Mesenchymal stem cell (in vitro differentiated cells and primary cell): Measurements from ENCODE around the gene TNKS1BP1.
"Not testable (repeated sequence)": the region's sequence is repeated elsewhere in the genome, so short reads cannot be mapped to it uniquely, and the experiment has no call there.

Experiments used
- DNase-seq: peaks from one replicate; pipeline ENCODE4 v3.0.0-alpha.2; 2013
- H2AFZ ChIP-seq: one replicate; pipeline ENCODE4 v1.6.1; 2013; ENCODE audit warnings: low read depth, mild to moderate bottlenecking, control low read depth, inconsistent platforms, low read length, moderate library complexity
- H2AK5ac ChIP-seq: 2 replicates; pipeline ENCODE4 v1.6.1; 2013; ENCODE audit warnings: low read length, moderate library complexity, mild to moderate bottlenecking, inconsistent platforms; ENCODE audit not compliant: severe bottlenecking
- H2BK120ac ChIP-seq: one replicate; pipeline ENCODE4 v1.6.1; 2013; ENCODE audit warnings: low read depth, mild to moderate bottlenecking, inconsistent platforms, low read length, moderate library complexity
- H2BK12ac ChIP-seq, 2 experiments: one replicate each; pipeline ENCODE4 v1.6.1; 2013; ENCODE audit warnings: inconsistent platforms in 2 of 2, low read length in 2 of 2, mild to moderate bottlenecking in 2 of 2, moderate library complexity in 2 of 2, control low read depth in 1 of 2
- H2BK15ac ChIP-seq: one replicate; pipeline ENCODE4 v1.6.1; 2013; ENCODE audit warnings: mild to moderate bottlenecking, low read depth, inconsistent platforms; ENCODE audit not compliant: poor library complexity, severe bottlenecking
- H2BK5ac ChIP-seq: 2 replicates; pipeline ENCODE4 v1.6.1; 2013; ENCODE audit warnings: low read depth, mild to moderate bottlenecking, low read length, control low read depth, inconsistent platforms; ENCODE audit not compliant: poor library complexity, severe bottlenecking
- H3K14ac ChIP-seq, 2 experiments: one replicate each; pipeline ENCODE4 v1.6.1; 2013; ENCODE audit warnings: inconsistent platforms in 2 of 2, low read length in 2 of 2, control low read depth in 1 of 2, mild to moderate bottlenecking in 1 of 2, moderate library complexity in 1 of 2
- H3K18ac ChIP-seq, 2 experiments: one replicate each; pipeline ENCODE4 v1.6.1; 2013; ENCODE audit warnings: inconsistent platforms in 2 of 2, low read length in 2 of 2, control low read depth in 1 of 2, low read depth in 1 of 2, mild to moderate bottlenecking in 1 of 2
- H3K23ac ChIP-seq, 2 experiments: one replicate each; pipeline ENCODE4 v1.6.1; 2013; ENCODE audit warnings: inconsistent platforms in 2 of 2, low read length in 2 of 2, mild to moderate bottlenecking in 2 of 2, moderate library complexity in 2 of 2, control low read depth in 1 of 2
- H3K27ac ChIP-seq: 2 replicates; pipeline ENCODE4 v1.5.1; 2013; ENCODE audit warnings: mild to moderate bottlenecking, moderate library complexity, low read length, control low read depth, inconsistent platforms; ENCODE audit not compliant: poor library complexity, severe bottlenecking
- H3K27me3 ChIP-seq, 2 experiments: 2 replicates each; pipeline versions ENCODE4 v1.6.1 to v1.7.0; 2013; ENCODE audit warnings: low read length in 2 of 2, mild to moderate bottlenecking in 2 of 2, moderate library complexity in 2 of 2, control low read depth in 1 of 2, inconsistent platforms in 1 of 2; ENCODE audit not compliant: control insufficient read depth in 1 of 2, insufficient read depth in 1 of 2
- H3K36me3 ChIP-seq, 2 experiments: 2 replicates each; pipeline versions ENCODE4 v1.6.1 to v1.7.0; 2013; ENCODE audit warnings: low read length in 2 of 2, control low read depth in 1 of 2, inconsistent platforms in 1 of 2, low read depth in 1 of 2, mild to moderate bottlenecking in 1 of 2; ENCODE audit not compliant: insufficient read depth in 2 of 2, control insufficient read depth in 1 of 2
- H3K4ac ChIP-seq, 2 experiments: one replicate each; pipeline ENCODE4 v1.6.1; 2013; ENCODE audit warnings: inconsistent platforms in 2 of 2, low read length in 2 of 2, mild to moderate bottlenecking in 2 of 2, moderate library complexity in 2 of 2, control low read depth in 1 of 2, low read depth in 1 of 2
- H3K4me1 ChIP-seq: 2 replicates; pipeline ENCODE4 v1.6.1; 2013; ENCODE audit warnings: low read depth, low read length, control low read depth; ENCODE audit not compliant: control insufficient read depth, insufficient read depth
- H3K4me2 ChIP-seq: 2 replicates; pipeline ENCODE4 v1.6.1; 2013; ENCODE audit warnings: low read length, mild to moderate bottlenecking, inconsistent platforms; ENCODE audit not compliant: poor library complexity, severe bottlenecking
- H3K4me3 ChIP-seq, 2 experiments: 2 replicates each; pipeline versions ENCODE4 v1.5.1 to v1.7.0; 2013; ENCODE audit warnings: low read length in 2 of 2, mild to moderate bottlenecking in 2 of 2, control low read depth in 1 of 2, low read depth in 1 of 2; ENCODE audit not compliant: insufficient read depth in 1 of 2
- H3K79me1 ChIP-seq: replicated peaks from 2 replicates; pipeline ENCODE4 v1.6.1; 2013; ENCODE audit warnings: mild to moderate bottlenecking, control low read depth, low read length, inconsistent platforms; ENCODE audit not compliant: poor library complexity, severe bottlenecking
- H3K9ac ChIP-seq: 2 replicates; pipeline ENCODE4 v1.7.0; 2013; ENCODE audit warnings: mild to moderate bottlenecking, low read length, moderate library complexity
- H3K9me3 ChIP-seq: 2 replicates; pipeline ENCODE4 v1.7.0; 2013; ENCODE audit warnings: mild to moderate bottlenecking, low read length; ENCODE audit not compliant: control insufficient read depth
- H4K8ac ChIP-seq: one replicate; pipeline ENCODE4 v1.6.1; 2013; ENCODE audit warnings: inconsistent platforms, mild to moderate bottlenecking, low read length, moderate library complexity
- H4K91ac ChIP-seq: one replicate; pipeline ENCODE4 v1.6.1; 2013; ENCODE audit warnings: mild to moderate bottlenecking, low read length, inconsistent platforms
- WGBS: methylation state at CpG from one replicate; pipeline ENCODE4 v1.1.7; 2013; ENCODE audit warnings: mixed read lengths; 5-methylcytosine and 5-hydroxymethylcytosine counted together

TNKS1BP1 gene

DNA sequence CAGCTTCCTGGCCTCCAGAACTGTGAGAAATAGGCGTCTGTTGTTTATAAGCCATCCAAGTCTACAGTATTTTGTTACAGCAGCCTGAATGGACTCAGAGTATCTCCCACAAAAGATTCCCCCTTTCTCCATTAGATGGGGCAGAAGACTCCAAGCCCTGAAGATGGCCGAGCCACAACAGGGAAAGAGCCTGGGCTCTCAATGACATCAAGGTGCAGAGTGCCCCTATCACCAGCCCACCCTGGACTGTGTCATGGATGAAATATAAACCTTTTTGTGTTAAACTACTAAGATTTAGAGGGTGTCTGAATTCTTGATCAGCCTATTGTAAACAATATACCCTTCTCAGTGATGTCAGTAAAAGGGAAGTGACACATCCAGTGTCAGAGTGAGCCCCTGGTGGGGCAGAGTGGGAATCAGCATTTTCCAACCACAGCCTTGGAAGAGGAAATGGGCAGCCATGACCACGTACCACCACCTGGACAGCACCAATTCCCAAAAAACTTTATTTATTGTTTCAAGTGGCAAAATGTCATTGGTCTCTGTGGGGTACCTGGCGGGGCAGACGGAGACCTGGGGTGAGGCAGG lies 25.5 kb downstream of the TNKS1BP1 start:
- H2BK12ac ChIP-seq, result no peak overlapping the region
- no peak overlapping the region for H3K4me2 ChIP-seq
- no peak for DNase-seq
- peaks cover 13% of the 10 kb centered on the region for H3K4me1 ChIP-seq
- no peak overlapping the region for H2AFZ ChIP-seq
- no peak overlapping the region for H2BK5ac ChIP-seq
- no peak overlapping the region for H4K91ac ChIP-seq
- peaks cover 29% of the 10 kb centered on the region for H3K79me1 ChIP-seq
- 95% methylated on average over 2 of the region's 5 CpGs for WGBS
- H3K4me3 ChIP-seq, result no peak overlapping the region
- no peak overlapping the region for H2BK15ac ChIP-seq
- no peak overlapping the region for H2AK5ac ChIP-seq
- no peak overlapping the region for H2BK120ac ChIP-seq
- H3K18ac ChIP-seq, result no peak overlapping the region
- no peak overlapping the region for H3K27ac ChIP-seq
- H3K27me3 ChIP-seq, result no peaks in the 10 kb centered on the region
- H3K14ac ChIP-seq, result no peak overlapping the region
- H3K36me3 ChIP-seq, result peaks cover 70 to 82% of the 10 kb centered on the region in 2 experiments
- no peak overlapping the region for H3K23ac ChIP-seq
- no peak overlapping the region for H3K4ac ChIP-seq
- H3K9me3 ChIP-seq, result peaks cover 12% of the 10 kb centered on the region
- no peak overlapping the region for H4K8ac ChIP-seq
- H3K9ac ChIP-seq, result no peak overlapping the region

- Histone ChIP-seq H4K8ac (no peak overlapping the region), H3K79me1 (peaks cover 14% of the 10 kb centered on the region), H3K27me3 (no peaks in the 10 kb centered on the region), H2AFZ (no peak overlapping the region), H3K18ac (no peak overlapping the region), H3K36me3 (peaks cover 53 to 66% of the 10 kb centered on the region in 2 experiments), H3K4ac (no peak overlapping the region), H3K9me3 (peaks cover 12% of the 10 kb centered on the region), H4K91ac (no peak overlapping the region), H3K4me2 (peak overlapping the region; percentile 2), H3K9ac (no peak overlapping the region), H2BK12ac (no peak overlapping the region), H3K4me3 (no peak overlapping the region), H2BK120ac (no peak overlapping the region), H2BK5ac (no peak overlapping the region), H3K4me1 (peaks cover 7% of the 10 kb centered on the region), H3K23ac (no peak overlapping the region), H3K14ac (no peak overlapping the region), H2BK15ac (no peak overlapping the region), H2AK5ac (no peak overlapping the region), H3K27ac (no peak overlapping the region)
- WGBS, result 100% methylated on average over 1 of the region's 2 CpGs
- DNase-seq, result no peak
These were observed 27.5 kb downstream of the TNKS1BP1 start for GRCh38 chr11:57297221-57297620.

DNA sequence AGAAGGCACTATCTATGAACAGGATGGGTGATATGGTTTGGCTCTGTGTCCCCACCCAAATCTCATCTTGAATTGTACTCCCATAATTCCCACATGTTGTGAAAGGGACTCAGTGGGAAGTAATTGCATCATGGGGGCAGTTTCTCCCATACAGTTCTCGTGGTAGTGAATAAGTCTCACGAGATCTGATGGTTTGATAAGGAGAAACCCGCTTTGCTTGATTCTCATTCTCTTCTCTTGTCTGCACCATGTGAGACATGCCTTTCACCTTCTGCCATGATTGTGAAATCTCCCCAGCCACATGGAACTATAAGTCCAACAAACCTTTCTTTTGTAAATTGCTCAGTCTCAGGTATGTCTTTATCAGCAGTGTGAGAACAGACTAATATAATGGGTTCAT lies 28.5 kb downstream of the TNKS1BP1 start:
- not testable (repeated sequence) for H3K4ac ChIP-seq, H4K91ac ChIP-seq, H2BK15ac ChIP-seq, H2AFZ ChIP-seq, H2BK12ac ChIP-seq, H3K23ac ChIP-seq, H3K14ac ChIP-seq, H3K18ac ChIP-seq, DNase-seq, H3K27ac ChIP-seq, H3K4me2 ChIP-seq, H2BK5ac ChIP-seq, H3K4me3 ChIP-seq, H3K4me1 ChIP-seq, H2AK5ac ChIP-seq, H4K8ac ChIP-seq, H3K79me1 ChIP-seq, H2BK120ac ChIP-seq, H3K9ac ChIP-seq, H3K27me3 ChIP-seq
- Histone ChIP-seq H3K36me3 (peaks cover 43 to 56% of the 10 kb centered on the region in 2 experiments), H3K9me3 (peaks cover 12% of the 10 kb centered on the region)
- WGBS, result 100% methylated on average over 3 of the region's 3 CpGs

DNA sequence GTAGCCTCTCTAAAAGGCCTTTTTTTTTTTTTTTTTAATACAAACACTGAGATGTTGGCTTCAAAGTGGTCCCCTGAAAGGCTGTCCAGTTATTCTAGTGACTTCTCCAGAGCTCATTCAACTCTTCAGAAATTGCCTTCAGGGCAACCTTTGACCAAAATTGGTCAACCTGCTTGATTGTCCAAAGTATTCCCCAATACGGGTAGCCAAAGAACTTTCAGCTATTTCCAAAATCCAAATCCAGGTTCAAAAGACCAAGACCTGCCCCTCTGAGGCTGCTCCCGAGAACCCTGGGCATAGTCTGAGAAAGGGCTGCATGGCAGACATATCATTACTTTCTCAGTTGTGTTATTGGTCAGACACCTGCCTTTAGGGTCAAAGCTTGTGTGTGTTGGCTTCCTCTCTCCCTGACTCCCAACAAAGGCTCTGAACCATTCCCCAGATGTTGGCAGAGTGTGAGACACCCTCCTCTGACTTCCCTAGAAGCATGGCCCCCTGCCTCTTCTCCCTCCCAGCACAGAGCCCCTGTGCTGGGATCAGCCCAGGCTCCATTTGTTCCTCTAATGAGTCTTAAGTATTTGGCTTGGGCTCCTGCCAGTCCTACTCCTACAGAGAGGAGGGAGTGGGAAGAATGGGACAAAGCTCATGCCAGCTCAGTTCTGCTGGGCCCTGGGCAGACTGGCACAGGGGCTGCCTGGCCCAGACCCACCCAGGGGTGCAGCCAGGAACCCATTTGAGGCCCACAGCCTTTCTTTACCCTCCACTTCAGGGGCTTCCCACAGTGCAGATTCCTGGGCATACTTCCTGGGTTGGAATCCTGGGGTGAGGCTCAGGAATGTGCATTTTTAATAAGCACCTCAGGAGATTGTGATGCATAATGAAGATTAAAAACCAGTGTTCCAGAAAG lies 30.3 kb downstream of the TNKS1BP1 start:
- Histone ChIP-seq H3K23ac (no peak overlapping the region), H2BK15ac (no peak overlapping the region), H2AK5ac (no peak overlapping the region), H3K4me1 (peaks cover 7% of the 10 kb centered on the region), H2BK12ac (no peak overlapping the region), H3K9me3 (peaks cover 6% of the 10 kb centered on the region), H3K27me3 (no peaks in the 10 kb centered on the region), H3K36me3 (peaks cover 25 to 39% of the 10 kb centered on the region in 2 experiments), H3K18ac (no peak overlapping the region), H3K4me3 (no peak overlapping the region), H3K4me2 (no peak overlapping the region), H3K9ac (no peak overlapping the region), H3K27ac (peak overlapping the region; percentile 50), H4K91ac (no peak overlapping the region), H2BK120ac (no peak overlapping the region), H3K79me1 (no peaks in the 10 kb centered on the region), H3K4ac (no peak overlapping the region), H2AFZ (no peak overlapping the region), H4K8ac (no peak overlapping the region), H3K14ac (no peak overlapping the region), H2BK5ac (no peak overlapping the region)
- DNase-seq, result no peak
- WGBS, result 100% methylated on average over 1 of the region's 2 CpGs
